Head of caudate nucleus (tissue), 42 donors: ENCODE measurements around the gene DAPK1.

Experiments used
- DNase-seq, 42 donors: peaks; one replicate each; pipeline versions ENCODE4 v3.0.0 to v3.0.0-alpha.2; 2020 to 2021; ENCODE audit warnings: mixed read lengths in 7 of 42
- intact Hi-C: fragments of 100-400 bp; cut with DNase I; formaldehyde crosslinking; loops from one replicate; pipeline ENCODE4 v1.15.0; 2022

DAPK1 gene

DNA sequence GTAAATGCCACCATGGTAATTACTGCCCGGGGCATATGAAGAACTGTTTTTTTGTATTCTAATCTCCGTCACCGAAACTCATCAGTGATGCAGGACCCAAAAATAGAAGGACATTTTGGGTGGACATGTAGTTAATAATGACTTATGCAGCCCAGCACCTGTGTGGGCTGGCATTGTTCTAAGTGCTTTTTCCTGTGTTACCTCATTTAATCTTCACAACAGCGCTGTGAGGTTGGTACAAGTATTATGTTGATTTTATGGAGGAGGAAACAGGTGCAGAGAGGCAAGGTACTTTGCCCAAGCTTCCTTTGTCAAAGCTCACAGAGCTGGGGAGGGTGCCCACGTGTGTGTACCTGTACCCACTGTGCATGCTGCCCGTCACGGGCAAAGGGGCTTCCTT is 58.4 kb downstream of the DAPK1 start:
- DNase-seq: no peak
- intact Hi-C loops: no loop called here

GRCh38 chr9:87556821-87557220 is 59.2 kb downstream of the DAPK1 start:
- DNase-seq: no peak

GRCh38 chr9:87557996-87558395 is 60.3 kb downstream of the DAPK1 start:
- no peak for DNase-seq
- intact Hi-C loops: no loop called here

More at GRCh38 chr9:87556821-87557220, 59.2 kb downstream of the DAPK1 start:
- intact Hi-C loops: no loop called here

DNA sequence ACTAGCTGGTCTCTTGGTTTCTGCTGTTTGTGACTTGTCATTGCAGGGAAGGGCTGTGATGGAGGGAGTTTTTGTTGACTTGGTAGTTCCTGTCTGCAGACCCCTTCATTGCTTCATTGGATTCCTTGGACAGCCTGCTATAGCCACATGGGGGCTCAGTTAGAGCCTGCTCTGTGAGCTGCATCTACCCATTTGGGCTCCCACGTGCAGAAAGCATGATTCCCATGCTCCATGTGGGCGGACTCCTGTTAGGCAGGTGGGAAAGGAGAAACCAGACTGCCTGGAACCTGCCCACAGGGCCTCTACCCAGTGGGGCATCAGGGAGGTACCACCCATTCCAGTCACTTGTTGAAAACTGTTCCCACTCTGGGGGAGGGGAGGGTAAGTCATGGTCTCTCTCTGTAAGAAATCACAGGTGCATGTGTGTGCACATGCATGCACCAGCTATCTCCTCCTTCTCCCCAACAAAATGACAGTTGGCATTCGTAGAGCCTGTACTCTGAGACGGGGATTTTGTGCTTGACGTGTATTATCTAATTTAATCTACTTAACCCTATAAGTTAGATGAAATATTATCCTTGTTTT is 61.0 kb downstream of the DAPK1 start:
- DNase-seq: no peak
- intact Hi-C loops: no loop called here

DNA sequence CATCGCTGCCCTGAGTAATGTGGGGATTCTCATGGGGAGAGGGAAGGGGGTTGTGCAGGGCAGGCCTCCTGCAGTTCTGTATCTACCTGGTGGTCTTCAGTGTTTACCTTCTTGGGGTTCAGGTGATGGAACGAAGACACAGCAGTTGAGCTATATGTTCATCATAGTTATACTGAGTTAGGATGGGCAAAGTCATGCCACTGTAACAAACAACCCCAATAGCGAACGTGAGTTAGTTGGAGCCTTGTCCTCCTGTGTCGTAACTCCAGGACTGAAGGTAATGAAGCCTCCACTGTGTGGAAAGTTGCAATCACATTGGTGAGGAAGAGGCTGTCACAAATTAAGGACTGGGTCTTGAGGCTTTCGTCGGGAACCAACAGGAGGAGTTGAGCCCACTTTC is 64.4 kb downstream of the DAPK1 start:
- intact Hi-C loops: no loop called here
- no peak for DNase-seq

DNA sequence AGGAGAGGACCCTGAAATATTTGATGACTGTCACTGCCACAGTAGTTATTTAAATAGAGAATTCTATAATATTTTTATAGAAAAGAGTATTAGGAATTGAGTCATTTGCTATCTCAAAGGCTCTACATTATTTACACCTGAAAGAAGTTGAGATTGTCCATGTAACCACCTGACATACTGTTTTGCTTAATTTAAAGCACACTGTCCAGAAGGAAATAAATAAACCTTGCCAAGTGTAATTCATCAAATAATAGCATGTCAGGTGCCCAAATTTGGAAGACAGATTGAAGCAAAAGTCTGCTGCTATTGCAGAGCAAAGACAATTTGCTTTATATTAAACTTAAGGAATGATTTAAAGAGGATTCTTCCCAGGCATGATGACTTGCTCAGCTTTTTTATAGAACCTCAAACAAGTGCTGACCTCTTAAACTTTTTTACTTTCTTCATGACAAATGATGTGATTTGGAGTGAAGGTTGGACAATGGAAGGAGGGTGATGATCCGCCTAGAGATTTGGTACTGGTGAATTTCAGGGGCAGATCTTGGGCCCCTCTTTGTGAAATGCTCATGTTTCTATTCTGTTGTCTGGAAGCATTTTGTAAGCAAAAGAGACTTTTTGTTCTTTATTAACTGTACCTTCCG is 65.0 kb downstream of the DAPK1 start:
- intact Hi-C loops: no loop called here
- no peak for DNase-seq

- intact Hi-C loops: no loop called here
- no peak for DNase-seq
Measured at GRCh38 chr9:87564111-87564510, 66.4 kb downstream of the DAPK1 start.

GRCh38 chr9:87564791-87565241 is 67.1 kb downstream of the DAPK1 start:
- DNase-seq: peak in 1 of 42 donors; percentile 18
- intact Hi-C loops: no loop called here

DNA sequence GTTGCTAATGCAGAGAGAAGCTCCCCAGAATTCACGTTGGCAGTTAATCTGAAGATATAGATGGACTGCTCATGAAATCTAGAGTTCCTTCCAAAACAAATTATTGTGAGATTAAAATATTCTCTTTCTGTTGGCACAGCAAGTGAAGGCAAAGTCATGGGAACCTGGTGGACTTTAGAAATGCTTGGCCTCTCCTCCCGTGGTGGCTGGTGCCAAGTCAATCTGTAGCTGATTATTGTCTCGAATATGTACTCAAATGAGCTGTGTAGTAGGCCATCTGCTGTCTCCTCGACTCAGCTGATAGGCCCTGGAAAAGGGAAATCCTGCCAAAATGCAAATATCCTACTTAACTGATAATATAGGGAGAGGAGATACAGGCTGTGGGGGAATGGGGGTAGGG is 69.3 kb downstream of the DAPK1 start:
- intact Hi-C loops: no loop called here
- no peak for DNase-seq

DNA sequence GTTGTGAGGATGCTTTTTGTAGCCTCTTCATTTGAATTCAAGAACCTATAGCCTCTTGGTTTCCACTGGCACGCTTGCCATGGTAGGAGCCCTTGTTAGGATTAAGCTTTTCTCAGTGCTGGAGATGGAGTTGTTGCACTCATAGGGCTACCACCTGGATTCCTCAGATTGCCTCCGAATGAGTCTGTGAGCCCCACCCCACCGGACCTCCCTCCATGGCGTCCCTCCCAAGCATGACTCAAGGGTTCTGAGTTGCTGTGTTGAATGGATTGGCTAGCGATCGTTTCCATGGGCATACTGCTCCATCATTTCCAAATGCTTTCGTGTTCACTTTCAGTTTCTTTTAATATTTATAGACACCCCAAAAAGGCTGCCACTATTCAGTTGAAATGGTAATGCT is 69.9 kb downstream of the DAPK1 start:
- intact Hi-C loops: no loop called here
- peak in 4 of 42 donors; percentile 31 to 79 (median 38) for DNase-seq

DNA sequence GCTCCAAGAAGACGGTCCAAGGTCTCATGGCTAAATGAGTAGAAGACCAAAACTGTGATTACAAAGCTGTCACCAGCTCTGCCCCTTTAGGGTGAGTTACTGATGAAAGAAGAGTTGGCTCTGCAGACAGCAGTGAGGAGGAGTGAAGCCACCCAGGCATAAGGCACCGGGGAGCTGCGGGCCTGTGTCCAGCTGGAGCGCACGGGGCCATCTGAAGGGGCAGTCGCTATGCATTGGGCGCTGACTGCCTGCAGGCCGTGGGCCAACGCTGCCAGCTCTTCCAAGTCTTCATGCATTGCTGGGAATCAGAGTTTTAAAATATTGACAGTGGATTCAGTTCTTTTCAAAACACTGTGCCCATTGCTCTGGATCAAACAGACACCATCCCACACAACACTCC is 70.3 kb downstream of the DAPK1 start:
- intact Hi-C loops: no loop called here
- DNase-seq: no peak

DNA sequence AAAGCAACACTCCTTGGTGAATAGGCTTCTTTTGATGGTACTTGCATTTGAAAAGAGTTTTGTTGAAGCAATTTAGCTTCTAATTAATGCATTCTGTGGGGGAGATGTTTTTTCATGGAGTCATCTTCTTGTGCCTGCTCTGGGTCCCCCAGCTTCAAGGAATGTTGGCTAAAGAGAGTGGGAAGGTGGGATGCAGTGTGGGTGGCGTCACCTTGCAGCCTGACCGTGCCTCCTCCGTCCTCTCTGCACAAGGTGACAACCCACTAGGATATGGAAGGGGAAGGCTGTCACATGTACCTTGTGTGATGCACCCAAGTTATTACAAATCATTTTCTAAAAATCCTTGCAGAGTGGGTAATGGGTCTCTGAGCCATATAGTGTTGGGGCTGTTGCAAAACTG is 70.7 kb downstream of the DAPK1 start:
- DNase-seq: peak in 3 of 42 donors; percentile 16 to 64 (median 46)
- intact Hi-C loops: no loop called here

DNA sequence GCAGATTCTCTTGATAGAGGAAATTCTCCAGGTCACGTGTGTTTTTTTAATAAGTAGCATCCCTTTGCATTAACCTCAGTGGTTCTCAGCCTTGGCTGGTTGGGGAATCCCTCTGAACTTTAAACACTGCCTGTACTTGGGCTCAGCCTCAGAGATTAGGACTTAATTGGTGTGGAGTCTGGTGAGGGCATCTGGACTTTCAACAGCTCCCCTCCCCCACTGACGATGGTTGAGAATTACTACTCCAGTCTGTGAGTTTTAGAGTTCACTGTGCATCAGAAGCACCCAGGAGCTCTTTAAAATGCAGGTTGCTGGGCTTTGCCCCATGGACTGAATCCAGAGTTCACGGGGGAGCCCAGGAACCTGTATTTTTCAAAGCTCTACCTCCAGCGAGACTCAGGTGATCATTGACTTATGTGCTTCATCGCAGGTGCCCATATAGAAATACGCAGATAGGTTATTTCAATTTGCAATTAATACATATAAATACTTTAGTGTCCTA is 71.4 kb downstream of the DAPK1 start:
- no peak for DNase-seq
- intact Hi-C loops: no loop called here

DNA sequence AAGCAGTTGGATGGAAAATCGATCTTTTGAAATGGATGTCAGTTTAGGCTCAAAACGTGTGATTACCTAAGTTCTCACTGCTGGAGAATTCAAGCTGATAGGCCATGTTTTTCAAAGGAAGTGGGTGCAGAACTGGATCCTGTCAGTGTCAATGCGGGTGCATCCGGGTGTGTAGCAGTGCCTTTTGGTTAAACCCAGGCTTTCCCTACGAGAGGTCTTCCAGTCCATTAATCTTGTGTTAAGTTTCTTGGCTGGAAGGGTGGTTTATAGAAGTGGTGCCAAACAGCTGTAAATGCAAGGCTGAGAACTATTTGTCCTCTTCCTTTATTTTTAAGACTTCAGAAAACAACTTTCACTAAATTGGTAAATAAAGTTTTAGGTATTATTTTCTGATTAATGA is 71.9 kb downstream of the DAPK1 start:
- DNase-seq: no peak
- intact Hi-C loops: no loop called here

GRCh38 chr9:87570000-87570908 is 72.6 kb downstream of the DAPK1 start:
- intact Hi-C loops: no loop called here
- DNase-seq: no peak

DNA sequence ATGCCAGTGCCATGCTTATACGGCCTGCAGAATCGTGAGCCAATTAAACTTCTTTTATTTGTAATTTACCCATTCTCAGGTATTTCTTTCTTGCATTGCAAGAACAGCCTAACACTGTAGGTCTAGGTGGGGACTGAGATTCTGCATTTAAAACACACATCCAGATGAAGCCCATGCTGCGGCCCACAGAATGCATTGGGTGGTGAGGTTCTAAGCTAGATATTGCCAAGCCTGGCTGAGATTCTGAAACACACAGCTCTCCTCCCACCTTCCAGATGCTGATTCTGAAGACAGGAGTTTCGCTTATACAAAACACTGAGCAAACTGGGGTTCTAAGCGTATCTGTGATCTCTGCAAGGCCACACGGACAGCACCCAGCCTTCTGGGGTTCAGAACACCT is 75.1 kb downstream of the DAPK1 start:
- DNase-seq: no peak
- intact Hi-C loops: no loop called here

GRCh38 chr9:87573841-87574342 is 76.2 kb downstream of the DAPK1 start:
- no peak for DNase-seq
- intact Hi-C loops: no loop called here

GRCh38 chr9:87577746-87578145 is 80.1 kb downstream of the DAPK1 start:
- no peak for DNase-seq
- intact Hi-C loops: no loop called here

- no peak for DNase-seq
- intact Hi-C loops: no loop called here
Measured at GRCh38 chr9:87578625-87579024, 81.0 kb downstream of the DAPK1 start.
